ENCODE results near the gene JUP.
A peak's percentile ranks its signal among the peaks of the same experiment; 100 is the strongest.

Gene JUP

DNA sequence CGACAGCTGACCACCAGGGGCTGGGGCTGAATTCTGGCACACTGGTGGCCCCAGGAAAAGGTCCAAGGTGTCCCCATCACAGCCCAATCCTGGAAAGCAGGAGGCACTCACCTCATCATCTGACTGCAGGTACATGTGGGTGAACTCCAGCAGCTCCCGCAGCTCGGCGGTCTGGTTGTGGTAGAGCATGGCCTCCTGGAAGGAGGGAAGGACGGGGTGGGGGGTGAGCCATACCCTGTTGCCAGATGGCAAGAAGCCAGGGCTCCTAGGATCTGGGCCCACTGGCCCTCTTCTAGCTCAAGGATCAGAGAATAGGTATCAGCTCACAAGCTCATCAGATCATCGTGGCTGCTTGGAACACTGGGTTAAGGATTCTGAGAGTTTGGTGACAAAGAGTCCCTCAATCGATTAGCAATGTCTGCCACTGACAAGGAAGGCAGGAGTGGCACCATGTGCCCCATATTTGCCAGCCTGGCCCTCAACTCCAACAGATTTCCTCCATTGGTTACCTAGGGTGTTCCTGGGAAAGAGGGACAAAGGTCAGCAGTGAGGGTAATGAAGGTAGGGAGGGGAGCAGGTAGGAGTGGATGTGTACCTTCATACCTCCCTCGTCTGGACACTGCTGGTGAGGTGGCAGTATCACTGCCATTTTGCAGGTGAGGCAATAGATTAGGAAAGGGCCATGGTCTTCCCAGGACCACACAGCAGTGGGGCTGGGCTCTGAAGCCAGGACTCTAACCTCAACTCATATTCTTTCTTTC lies 20.4 kb upstream of the JUP start:
- DNase-seq = no peak

DNA sequence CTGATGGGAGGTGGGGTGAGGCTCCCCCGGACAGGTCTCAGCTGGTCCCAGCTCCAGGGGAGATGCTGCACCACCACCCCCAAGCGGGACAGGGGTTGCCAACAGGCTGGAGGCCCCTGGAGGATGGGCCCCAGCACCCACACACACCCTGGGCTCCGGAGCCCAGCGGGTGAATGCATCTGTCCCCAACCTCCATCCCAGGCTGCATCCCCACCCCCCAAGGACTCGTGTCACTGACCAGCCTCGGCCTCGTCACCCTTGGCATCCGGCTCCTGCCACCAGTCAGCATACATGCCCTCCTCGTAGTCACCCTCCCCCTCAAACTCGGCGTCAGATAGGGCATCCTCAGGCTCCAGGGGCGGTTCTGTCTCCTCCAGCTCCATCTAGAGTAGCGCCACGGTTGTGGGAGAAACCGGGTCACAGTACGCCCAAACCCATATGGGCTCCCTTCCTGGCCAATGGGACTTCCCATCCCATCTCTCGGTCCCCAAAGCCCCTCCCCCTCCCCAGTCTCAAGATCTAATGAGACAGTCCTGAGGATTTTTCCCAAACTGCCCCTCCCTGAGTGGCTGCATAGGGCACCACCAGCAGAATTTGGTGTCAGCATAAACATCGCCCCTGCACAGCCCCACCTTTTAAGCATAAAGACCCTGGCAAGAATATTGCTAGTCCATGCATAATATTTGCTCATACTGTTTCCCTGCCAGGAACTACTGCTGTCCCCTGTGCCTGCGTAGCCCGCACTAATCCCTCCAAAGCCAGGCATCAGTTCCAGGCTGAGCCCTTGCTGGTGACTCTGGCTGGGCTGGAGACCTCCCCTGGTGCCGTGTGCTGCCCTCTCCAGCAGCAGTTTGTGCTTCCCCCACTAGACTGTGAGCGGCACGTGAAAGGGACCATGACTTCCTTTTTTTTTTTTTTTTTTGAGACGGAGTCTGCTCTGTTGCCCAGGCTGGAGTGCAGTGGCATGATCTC lies 16.8 kb upstream of the JUP start:
- DNase-seq = no peak

DNA sequence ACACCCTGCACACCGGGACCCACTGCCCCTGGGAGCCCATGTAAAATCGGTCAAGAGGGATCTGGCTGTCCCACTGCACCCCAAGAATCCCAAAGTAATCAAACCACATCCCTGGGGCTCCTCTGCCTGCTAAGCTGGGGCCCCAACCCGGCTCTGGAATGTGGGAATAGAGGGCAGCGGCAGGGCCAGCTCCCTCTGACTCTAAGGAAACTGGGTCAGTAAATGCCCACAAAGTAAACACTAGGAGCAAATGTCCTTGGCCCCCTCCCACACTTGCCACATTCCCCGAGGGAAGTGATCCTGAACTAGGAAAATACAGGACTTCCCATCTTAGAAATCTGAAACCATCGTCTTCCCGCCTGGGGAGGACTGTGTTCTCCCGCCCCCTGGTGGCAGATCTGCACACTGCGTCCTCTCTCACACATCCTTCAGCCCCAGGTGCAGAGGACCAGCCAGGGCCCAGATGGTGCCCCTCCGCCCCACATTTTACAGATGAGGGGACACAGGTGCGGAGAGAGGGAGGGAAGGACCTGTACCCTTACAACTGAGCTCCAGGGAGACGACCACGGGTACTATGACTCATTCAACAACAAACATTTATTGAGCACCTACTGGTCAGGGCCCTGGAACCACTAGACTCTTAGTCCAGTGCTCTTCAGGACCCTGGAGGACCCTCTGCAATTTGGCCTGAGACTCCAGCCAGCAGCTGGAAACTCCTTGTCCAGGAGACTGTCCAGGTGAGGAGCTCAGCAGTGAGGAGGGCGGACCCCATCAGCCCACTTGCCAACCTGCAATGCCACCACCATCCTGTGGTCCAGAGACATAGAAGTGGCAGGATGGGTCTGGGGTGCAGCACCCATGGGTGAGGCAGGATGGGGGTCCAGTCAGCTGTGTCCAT lies 15.1 kb upstream of the JUP start:
- peak; percentile 20 to 61 (median 57) for DNase-seq

DNA sequence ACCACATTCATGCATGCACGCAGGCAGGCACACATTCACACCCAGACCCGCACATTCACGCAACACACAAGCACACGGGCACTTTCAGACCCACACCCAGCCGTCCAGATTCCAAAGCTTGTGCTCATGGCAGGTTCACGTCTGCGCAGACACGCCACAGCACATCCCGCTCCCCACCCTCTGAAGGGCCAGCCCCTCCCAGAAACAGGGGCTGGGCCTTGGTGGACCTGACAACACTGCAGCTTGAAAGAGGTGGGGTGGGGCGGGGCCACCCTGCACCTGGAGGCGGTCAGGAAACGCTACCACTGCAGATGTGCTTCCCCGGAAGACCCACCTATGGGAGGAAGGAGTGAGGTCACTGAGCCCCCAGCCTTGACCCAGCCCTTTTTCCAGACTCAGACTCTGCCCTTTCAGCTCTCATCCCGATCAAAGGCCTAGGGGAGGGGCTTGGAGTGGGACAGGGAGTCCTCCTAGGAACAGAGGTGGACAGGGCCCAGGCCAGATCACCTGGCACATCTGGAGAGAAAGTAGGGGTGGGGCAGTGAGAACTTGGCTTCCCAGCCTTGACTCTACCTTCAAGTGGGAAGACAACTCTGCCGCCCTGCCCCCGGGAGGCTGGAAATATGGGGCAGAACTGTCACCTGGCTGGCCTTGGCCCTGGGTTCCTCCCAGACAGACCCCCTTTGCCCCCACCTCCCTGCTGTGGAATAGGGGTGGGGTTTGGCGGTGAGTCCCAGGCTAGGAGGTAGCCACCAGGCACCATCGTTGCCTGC lies 14.3 kb upstream of the JUP start:
- no peak for DNase-seq

DNA sequence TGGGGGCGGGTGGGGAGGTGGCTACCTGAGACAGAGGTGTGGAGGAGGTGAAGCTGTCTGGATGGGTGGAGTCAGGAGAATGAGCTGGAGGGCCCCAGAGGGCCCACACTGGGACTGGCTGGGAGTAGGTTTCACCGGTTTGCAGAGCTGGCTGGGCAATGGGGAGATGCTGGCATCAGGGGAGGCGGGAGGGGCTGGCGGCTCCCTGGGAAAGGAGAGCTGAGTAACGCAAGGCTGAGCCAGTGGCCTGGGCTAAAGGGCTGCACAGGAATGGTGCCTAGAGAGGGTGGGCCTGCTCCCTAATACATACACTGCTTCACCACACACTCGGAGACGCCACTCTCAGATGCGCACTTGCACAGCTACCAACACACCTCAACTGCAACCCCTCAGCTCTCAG lies 12.9 kb upstream of the JUP start:
- DNase-seq = no peak

DNA sequence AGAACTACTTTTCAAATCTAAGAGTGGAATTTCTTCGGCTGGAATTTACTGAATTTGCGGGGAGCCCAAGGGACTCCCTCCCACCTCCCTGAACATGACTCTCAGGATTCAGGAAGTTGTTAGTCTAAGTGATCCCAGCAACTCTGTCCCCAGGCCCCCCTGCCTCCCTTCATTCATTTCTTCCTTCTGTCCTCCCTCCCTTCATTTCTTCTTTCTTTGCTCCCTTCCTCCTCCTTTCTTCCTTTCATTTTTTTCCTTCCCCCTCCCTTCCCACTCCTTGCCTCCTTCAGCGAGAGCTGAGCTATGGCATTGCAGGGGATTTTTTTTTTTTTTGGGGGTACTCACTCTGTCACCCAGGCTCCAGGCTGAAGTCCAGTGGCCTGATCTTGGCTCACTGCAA lies 10.9 kb upstream of the JUP start:
- no peak for DNase-seq

DNA sequence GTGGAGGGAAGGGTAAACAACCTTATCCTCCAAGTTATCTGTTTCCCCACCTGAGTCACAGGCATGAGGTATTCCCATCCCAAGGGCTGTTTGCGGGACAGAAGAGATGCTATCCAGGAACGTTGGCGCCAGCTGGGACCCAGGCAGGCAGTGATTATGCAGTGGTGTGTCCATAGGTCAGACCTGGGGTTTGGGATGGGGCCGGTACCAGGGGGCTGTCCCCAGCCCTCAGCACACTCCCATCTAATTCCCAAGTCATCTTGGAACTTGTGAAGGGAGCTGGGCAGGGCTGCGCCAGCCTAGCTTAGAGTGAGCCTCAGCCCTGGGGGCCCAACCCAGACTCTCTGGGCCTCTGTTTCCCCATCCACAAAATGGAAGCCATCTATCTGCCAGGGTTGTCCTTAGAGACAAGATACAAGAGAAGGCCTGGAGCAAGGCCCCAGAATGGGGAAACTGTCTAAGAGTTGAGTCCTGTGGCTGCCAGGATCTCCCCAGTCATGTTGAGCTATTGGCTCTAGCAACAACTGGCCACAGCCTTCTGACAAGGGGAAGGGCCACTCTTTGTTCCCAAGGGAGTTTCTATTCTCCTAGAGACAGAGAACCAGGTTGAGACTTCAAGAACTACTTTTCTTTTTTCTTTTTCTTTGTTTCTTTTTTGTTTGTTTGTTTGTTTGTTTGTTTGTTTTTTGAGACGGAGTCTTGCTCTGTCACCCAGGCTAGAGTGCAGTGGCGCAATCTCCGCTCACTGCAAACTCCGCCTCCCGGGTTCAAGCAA lies 9.8 kb upstream of the JUP start:
- DNase-seq = no peak

DNA sequence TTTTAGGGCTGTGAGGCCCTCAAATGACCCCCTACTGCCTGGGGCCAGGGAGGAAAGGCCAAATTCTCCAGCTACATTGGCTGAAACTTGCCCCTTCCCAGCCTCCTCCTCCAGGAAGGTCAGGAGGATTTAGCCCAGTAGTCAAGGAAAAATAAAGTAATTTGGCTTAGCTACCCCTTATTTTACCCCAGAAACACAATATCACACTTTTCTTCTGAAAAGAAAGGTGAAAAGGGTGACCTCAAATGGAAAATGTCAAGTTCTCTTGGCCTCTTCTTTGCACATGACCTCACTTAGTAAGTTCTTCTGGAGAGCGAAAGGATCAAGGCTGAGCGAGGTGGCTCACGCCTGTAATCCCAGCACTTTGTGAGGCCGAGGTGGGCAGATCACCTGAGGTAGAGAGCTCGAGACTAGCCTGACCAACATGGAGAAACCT lies 8.0 kb upstream of the JUP start:
- no peak for DNase-seq

DNA sequence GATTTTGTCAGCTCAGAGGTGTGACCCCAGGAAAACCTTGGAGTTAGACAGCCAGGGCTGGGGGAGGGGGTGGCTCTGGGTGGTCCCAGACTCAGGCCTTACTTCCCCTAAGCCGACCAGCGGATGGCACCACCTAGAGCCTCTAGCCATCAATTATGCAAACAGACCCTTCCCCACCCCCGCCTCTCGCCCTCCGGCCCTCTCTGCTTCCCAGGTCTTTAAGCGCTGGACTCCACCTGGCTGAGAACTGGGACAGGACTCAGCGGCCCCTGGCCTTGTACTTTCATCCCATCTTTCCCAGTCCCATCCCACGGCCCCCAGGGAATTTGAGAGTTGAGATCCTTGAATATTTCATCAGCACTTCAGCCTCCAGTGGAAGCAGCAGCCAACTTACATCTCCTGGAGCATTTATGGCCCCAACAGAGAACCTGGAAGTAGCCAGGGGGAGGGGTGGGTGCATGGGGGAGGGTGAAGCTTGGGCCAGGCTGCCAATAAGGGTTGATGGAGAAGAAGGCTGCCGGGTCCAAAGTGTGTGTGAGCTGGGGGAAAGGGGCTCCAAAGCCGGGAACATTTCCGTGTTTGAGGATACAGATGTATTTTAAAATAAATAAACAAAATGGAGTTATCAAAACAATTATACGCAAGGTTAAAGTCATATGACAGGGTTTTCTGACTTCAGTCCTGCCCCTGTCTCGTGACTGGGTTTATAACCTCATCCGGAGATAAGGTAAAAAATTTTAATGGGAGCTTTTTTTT lies 7.5 kb upstream of the JUP start:
- no peak for DNase-seq

DNA sequence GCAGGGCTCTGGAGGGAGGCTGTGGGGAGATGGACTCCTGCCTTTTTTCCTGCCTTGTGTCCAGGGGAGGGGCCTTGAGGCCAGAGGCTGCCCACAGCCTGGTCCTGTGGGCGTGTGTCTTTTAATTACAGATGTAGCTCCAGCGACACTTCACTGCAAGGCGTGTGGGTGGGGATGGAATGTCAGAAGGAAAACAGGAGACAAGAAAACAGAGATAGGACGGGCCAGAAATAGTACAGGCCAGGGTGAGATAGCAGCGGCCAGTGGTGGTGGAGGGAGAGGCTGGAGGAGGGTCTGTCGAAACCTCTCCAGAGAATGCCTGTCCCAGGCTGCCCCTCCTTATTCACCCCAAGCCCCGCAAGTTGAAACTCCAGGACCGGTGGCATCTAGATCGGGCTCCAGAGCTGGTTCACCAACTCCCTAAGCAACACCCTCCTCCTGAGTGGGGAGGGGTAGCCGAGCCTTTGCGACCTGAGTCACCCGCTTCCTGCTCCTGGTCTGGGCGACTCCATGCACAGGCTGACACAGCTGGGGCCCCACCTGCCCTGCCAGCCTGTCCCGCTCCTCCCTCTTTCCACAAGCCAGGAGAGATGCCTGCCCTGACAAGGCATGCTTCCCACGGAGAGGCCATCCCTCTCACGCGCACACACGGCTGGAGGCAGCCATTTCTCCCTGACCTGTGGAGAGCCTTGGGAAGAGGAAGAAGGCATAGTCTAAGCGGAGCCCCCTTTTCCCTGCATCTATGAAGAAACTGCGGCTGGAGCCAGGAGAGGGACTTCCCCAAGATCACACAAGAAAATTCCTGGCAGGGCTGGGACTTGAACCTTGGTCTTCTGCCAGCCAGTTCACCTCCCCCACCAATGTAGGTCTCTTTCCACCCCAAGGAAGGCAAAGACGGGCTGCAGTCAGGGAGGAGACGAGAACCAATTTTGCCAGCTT lies 6.6 kb upstream of the JUP start:
- DNase-seq = no peak

DNA sequence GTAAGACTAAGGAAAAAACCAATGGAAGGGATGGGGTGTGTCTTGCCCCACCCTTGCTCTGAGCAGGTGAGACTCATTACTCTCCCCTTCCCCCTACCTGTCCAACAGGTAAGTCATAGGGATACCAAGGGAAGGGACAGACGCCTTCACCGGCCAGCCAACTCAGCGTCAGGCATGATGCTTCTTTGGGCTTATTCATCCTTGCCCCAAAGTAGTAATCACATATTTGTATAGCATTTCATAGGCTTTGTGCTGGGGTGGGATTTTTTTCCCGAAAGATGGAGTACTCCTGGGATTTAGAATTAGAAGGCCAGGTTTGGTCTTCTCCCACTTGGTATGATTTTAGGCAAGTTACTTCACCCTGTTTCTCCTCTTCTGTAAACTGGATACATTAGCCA lies 509 bp upstream of the JUP start:
- no peak for DNase-seq

DNA sequence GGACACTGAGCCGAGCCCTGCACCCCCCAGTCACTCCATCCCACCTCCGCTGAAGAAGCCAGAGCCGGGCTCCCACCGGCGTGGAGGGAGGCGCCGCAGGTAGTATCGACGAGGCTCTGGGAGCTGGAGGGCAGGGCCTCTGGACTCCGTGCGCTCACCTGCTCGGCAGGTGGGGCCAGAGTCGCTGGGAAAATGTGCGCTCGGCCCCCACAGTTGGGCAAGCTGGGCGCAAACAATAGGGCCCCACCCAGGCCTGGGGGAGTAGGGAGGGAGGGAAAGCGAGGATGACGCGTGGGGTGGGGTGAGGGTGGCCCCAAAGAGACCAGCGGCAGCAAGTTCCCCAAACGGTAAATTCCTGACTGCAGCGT lies 668 bp downstream of the JUP start:
- no peak for DNase-seq

DNA sequence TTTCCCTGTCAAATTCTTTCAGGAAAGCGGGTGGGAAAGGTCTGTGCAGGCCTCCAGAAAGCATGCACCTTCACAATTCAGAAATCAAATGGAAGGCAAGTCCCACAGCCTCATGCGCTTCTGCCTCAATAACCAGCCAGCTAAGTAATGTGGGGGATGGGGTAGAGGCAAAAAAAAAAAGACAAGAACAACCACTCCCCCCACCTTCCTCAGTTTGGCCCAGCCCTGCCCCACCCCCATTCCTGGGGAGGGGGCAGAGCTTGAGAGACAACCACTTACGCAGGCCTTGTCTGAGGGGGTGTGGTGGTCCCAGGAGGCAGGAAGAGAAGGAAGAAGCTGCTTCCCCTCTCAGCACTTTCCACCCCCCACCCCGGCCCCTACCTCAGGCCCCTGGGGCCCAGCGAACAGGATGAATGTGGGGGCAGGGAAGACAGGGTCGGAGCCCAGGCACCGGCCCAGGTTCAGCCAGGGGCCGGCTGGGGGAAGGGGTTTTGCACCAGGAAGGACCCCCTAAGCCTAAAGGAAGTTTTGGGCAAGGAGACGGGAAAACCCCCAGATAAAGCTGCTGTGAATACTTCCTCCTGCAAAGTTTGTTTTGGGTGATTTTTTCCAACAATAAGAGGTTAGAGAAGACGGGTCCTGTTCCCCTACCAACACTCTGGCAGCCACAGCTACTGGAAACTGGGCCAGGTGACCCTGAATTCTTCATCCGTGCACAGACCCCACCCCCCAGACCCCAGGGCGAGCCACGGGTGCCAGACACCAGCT lies 1.2 kb downstream of the JUP start:
- DNase-seq = no peak

DNA sequence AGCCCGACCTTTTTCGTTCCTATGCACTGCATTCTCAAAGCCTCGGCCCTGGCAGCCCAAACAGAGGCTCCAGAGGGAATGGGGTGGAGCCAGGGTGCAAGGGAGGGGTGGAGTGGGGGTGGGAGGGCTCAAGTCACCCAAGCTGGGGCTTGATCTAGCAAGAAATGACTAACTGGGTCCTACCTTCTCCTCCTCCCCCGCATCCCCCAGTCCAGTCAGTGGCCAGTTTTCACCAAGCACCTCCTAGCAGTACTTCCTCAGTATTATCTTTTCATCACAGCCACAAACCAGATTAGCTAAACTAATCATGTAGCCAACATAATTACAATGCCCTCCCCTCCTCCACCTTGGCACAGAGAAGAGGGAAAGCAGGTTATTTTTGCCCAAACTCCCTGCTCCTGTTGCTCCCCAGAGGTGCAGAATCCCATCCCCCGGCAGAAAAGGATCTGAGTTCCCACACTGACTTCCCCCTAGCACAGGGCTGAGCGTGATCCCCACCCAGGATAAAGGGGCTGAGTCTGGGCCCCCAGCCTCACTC lies 2.2 kb downstream of the JUP start:
- DNase-seq = peak in 1 of 5 experiments; percentile 68

DNA sequence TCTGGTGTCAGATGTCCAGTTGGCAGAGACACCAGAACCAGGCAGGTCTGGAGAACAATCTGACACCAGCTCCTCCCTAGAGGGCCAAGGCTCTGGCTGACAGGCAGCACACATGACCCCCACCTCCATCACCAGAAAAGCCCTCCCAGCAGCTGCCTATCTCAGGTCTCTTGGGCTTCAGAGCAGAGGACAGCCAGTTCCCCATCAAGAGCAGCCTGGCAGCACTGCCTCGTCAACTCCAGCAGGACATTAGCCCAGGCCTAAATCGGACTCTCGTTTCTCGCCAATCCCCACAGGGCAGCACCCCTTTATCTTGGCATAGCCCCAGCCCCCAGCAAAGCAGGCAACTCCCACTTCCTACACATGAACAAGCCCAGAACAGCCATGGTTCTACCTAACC lies 4.4 kb downstream of the JUP start:
- no peak for DNase-seq

DNA sequence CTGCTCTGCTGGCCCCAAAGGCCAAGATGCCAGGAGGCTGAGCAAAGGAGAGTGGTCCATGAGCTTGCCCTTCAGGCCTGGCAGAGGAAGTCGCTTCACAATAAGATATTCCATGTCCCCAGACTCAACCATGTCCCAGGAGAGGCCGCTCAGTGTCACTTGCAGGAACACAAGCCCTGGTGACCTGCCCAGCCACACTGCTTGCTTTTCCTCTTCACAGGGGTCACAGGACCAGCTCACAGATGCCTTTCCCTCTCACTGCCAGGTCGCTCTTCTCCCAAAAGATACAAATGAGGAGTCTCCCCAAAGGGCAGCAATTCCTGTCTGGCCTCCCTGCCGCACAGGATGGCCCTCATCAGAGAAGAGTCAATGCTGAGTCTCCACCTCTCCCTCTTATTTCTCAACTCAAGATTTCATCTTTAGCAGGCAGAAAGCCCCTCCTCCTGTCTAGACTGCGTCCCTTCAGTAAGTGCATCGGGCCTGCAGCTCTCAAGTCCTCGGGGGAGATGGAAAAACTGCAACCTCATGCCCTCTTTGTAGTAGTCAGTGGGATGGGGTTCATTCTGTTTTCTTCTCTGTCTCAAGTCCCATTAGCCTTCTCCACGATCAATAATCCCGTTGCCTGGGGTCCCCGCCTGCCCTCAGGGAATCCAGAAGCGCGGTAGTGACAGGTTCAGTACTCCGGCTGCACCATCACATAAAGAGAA lies 5.0 kb downstream of the JUP start:
- no peak for DNase-seq

DNA sequence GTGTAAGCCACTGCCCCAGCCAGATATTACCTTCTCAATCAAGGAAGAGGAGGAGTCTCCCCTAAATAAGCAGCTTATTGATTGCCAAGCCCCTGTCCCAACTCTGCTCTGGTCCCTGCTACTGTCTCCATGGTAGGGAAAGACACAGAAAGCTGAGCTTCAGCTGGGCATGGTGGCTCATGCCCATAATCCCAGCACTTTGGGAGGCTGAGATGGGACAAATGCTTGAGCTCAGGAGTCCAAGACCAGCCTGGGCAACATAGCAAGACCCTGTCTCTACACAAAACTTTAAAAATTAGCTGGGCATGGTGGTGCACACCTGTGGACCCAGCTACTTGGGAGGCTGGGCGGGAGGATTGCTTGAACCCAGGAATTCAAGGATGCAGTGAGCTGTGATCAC lies 6.6 kb downstream of the JUP start:
- no peak for DNase-seq

All from T-helper 2 cell (primary cell).